IMR-90 (cell line): Measurements from ENCODE around the gene MEF2B. TPM values are rescaled to one million over a fixed set of nuclear protein-coding genes. Genes with fewer than 3 reads are reported as not detected.

Experiments used
- ATAC-seq: fragments of 200-7000 bp; cut with Tn5 transposase; 2 replicates; pipeline ENCODE4 v1.9.1; 2020; ENCODE audit warnings: low read depth, mild to moderate bottlenecking, moderate library complexity
- BruUV-seq: library from RNA; stranded (reverse); fragments of 400-500 nt; replicated peaks from 2 replicates; lab custom pipeline; 2021; lab: Mats Ljungman, UMichigan
- CTCF ChIA-PET: fragments of 300-600 bp; formaldehyde crosslinking; extraction: SDS; loops from one replicate; lab custom pipeline; 2021; ENCODE audit warnings: antibody characterized with exemption; lab: Yijun Ruan, JAX
- POLR2A ChIA-PET: fragments of 300-600 bp; sonication (Branson Sonifier 250); formaldehyde crosslinking; loops from one replicate; lab custom pipeline; 2022; ENCODE audit warnings: antibody characterized with exemption; ENCODE audit not compliant: unreplicated experiment; lab: Charles Lee
- DNase-seq: peaks from one replicate; pipeline ENCODE4 v3.0.0; 2013
- H2AFZ ChIP-seq: replicated peaks from 2 replicates; pipeline ENCODE3; 2013; ENCODE audit warnings: low read length, mild to moderate bottlenecking; ENCODE audit not compliant: poor library complexity
- H2AK5ac ChIP-seq: 2 replicates; pipeline ENCODE4 v1.6.1; 2013; ENCODE audit warnings: low read depth, low read length, inconsistent platforms
- H2AK9ac ChIP-seq: replicated peaks from 2 replicates; pipeline ENCODE3; 2013; ENCODE audit warnings: mild to moderate bottlenecking, low read depth, low read length, moderate library complexity; ENCODE audit not compliant: poor library complexity
- H2BK120ac ChIP-seq: 2 replicates; pipeline ENCODE4 v1.6.1; 2013; ENCODE audit warnings: low read depth, low read length, inconsistent platforms
- H2BK15ac ChIP-seq: 3 replicates; pipeline ENCODE4 v1.6.1; 2013; ENCODE audit warnings: low read depth, low read length, inconsistent platforms
- H2BK20ac ChIP-seq: 2 replicates; pipeline ENCODE4 v1.6.1; 2013; ENCODE audit warnings: low read depth, mild to moderate bottlenecking, inconsistent platforms, low read length, moderate library complexity
- H2BK5ac ChIP-seq: 2 replicates; pipeline ENCODE4 v1.6.1; 2013; ENCODE audit warnings: mild to moderate bottlenecking, low read depth, low read length, inconsistent platforms; ENCODE audit not compliant: poor library complexity, severe bottlenecking
- H3K14ac ChIP-seq: replicated peaks from 2 replicates; pipeline ENCODE4 v1.6.1; 2013; ENCODE audit warnings: low read depth, low read length, inconsistent platforms
- H3K18ac ChIP-seq: 2 replicates; pipeline ENCODE4 v1.6.1; 2013; ENCODE audit warnings: low read depth, low read length, control low read depth
- H3K23ac ChIP-seq: 2 replicates; pipeline ENCODE4 v1.6.1; 2013; ENCODE audit warnings: low read depth, low read length, inconsistent platforms
- H3K27ac ChIP-seq: 2 replicates; pipeline ENCODE4 v1.5.1; 2013; ENCODE audit warnings: mild to moderate bottlenecking, control low read depth, low read length; ENCODE audit not compliant: insufficient read depth
- H3K27me3 ChIP-seq: 2 replicates; pipeline ENCODE4 v1.6.1; 2013; ENCODE audit warnings: low read length; ENCODE audit not compliant: control insufficient read depth, insufficient read depth
- H3K36me3 ChIP-seq: 2 replicates; pipeline ENCODE4 v1.6.1; 2013; ENCODE audit warnings: low read length, mixed read lengths; ENCODE audit not compliant: control insufficient read depth, insufficient read depth
- H3K4ac ChIP-seq: 2 replicates; pipeline ENCODE4 v1.6.1; 2013; ENCODE audit warnings: low read depth, low read length, inconsistent platforms
- H3K4me1 ChIP-seq: 2 replicates; pipeline ENCODE4 v1.6.1; 2013; ENCODE audit warnings: low read length, mixed read lengths; ENCODE audit not compliant: control insufficient read depth, insufficient read depth
- H3K4me2 ChIP-seq: 2 replicates; pipeline ENCODE4 v1.6.1; 2013; ENCODE audit warnings: low read depth, mild to moderate bottlenecking, control low read depth, low read length, moderate library complexity
- H3K4me3 ChIP-seq: 2 replicates; pipeline ENCODE4 v1.5.1; 2013; ENCODE audit warnings: low read depth, mild to moderate bottlenecking, control low read depth, low read length, moderate library complexity; ENCODE audit not compliant: insufficient read depth
- H3K56ac ChIP-seq: 2 replicates; pipeline ENCODE4 v1.6.1; 2013; ENCODE audit warnings: low read length, inconsistent platforms; ENCODE audit not compliant: insufficient read depth; ENCODE audit errors: extremely low read depth
- H3K79me1 ChIP-seq, 2 experiments: 2 replicates each; pipeline ENCODE4 v1.6.1; 2013; ENCODE audit warnings: low read length in 2 of 2, inconsistent platforms in 1 of 2, low read depth in 1 of 2
- H3K9ac ChIP-seq: 2 replicates; pipeline ENCODE4 v1.6.1; 2013; ENCODE audit warnings: low read depth, low read length, control low read depth
- H3K9me1 ChIP-seq: 2 replicates; pipeline ENCODE4 v1.6.1; 2013; ENCODE audit warnings: low read length, inconsistent platforms; ENCODE audit not compliant: insufficient read depth
- H3K9me3 ChIP-seq: 2 replicates; pipeline ENCODE4 v1.6.1; 2013; ENCODE audit warnings: low read length; ENCODE audit not compliant: control insufficient read depth, insufficient read depth
- H4K20me1 ChIP-seq: 2 replicates; pipeline ENCODE4 v1.6.1; 2013; ENCODE audit warnings: low read length, inconsistent platforms; ENCODE audit not compliant: insufficient read depth
- H4K5ac ChIP-seq: 2 replicates; pipeline ENCODE4 v1.6.1; 2013; ENCODE audit warnings: mild to moderate bottlenecking, low read depth, low read length, control low read depth
- H4K8ac ChIP-seq, 2 experiments: 2 replicates each; pipeline ENCODE4 v1.6.1; 2013; ENCODE audit warnings: low read depth in 2 of 2, low read length in 2 of 2, control low read depth in 1 of 2, inconsistent platforms in 1 of 2
- H4K91ac ChIP-seq: 2 replicates; pipeline ENCODE4 v1.6.1; 2013; ENCODE audit warnings: low read depth, low read length, inconsistent platforms; ENCODE audit not compliant: insufficient read depth
- BHLHE40 ChIP-seq: fragments of 150-350 bp; IDR thresholded peaks from 2 replicates; pipeline ENCODE4 v1.6.1; 2016; ENCODE audit warnings: mild to moderate bottlenecking, low read depth, low read length
- CEBPB ChIP-seq: IDR thresholded peaks from 2 replicates; pipeline ENCODE4 v1.6.1; 2012; ENCODE audit warnings: low read depth, low read length, improper control_type of control experiment
- CHD1 ChIP-seq: IDR thresholded peaks from 2 replicates; pipeline ENCODE4 v1.6.1; 2012; ENCODE audit warnings: low read depth, low read length, improper control_type of control experiment
- FOS ChIP-seq: fragments of 150-350 bp; IDR thresholded peaks from 2 replicates; pipeline ENCODE4 v1.6.1; 2016; ENCODE audit warnings: low read depth, low read length
- MAZ ChIP-seq: IDR thresholded peaks from 2 replicates; pipeline ENCODE4 v1.6.1; 2012; ENCODE audit warnings: low read depth, mild to moderate bottlenecking, low read length, improper control_type of control experiment, moderate library complexity, borderline replicate concordance
- MXI1 ChIP-seq: IDR thresholded peaks from 2 replicates; pipeline ENCODE4 v1.6.1; 2012; ENCODE audit warnings: low read depth, mild to moderate bottlenecking, low read length, moderate library complexity, borderline replicate concordance
- RAD21 ChIP-seq: IDR thresholded peaks from 2 replicates; pipeline ENCODE4 v1.6.1; 2012; ENCODE audit warnings: low read length, improper control_type of control experiment
- RCOR1 ChIP-seq: IDR thresholded peaks from 2 replicates; pipeline ENCODE4 v1.6.1; 2012; ENCODE audit warnings: mild to moderate bottlenecking, low read length, improper control_type of control experiment; ENCODE audit not compliant: insufficient replicate concordance
- RFX5 ChIP-seq: IDR thresholded peaks from 2 replicates; pipeline ENCODE4 v1.8.0; 2012; ENCODE audit warnings: low read depth, mild to moderate bottlenecking, low read length, moderate library complexity
- SMC3 ChIP-seq: fragments of 150-350 bp; IDR thresholded peaks from 2 replicates; pipeline ENCODE4 v1.6.1; 2016; ENCODE audit warnings: low read depth, mild to moderate bottlenecking, antibody characterized with exemption, low read length, moderate library complexity
- WGBS, 2 experiments: methylation state at CpG; one replicate each; pipeline versions ENCODE4 v1.1.5 to v1.1.7; 2013; ENCODE audit warnings: missing lambda C conversion rate in 2 of 2; ENCODE audit not compliant: insufficient read length in 1 of 2; ENCODE audit errors: extremely low coverage in 2 of 2; 5-methylcytosine and 5-hydroxymethylcytosine counted together
- dilution Hi-C: fragments of 300-500 bp; cut with HindIII; formaldehyde crosslinking; loops from one replicate; pipeline ENCODE4 v1.14.3; 2018; ENCODE audit warnings: low sequenced_read_pairs; ENCODE audit not compliant: unreplicated experiment
- in situ Hi-C: fragments of 300-500 bp; cut with MboI; formaldehyde crosslinking; loops from 3 replicates; pipeline ENCODE4 v1.14.3; 2019; ENCODE audit warnings: low sequenced_read_pairs, inconsistent platforms, mixed read lengths
- intact Hi-C: fragments of 100-400 bp; cut with micrococcal nuclease; formaldehyde crosslinking; loops from 2 replicates; pipeline ENCODE4 v1.10.0; 2022
- polyA plus RNA-seq, 3 experiments: library from polyadenylated mRNA; depleted of rRNA; stranded (reverse); fragments of >200 nt; gene quantifications; 2 replicates each; pipeline ENCODE4 v1.2.3, GENCODE V29; 2012; ENCODE audit warnings: low replicate concordance in 1 of 3
- total RNA-seq: library from RNA; depleted of rRNA; stranded (reverse); fragments of >200 nt; gene quantifications from 2 replicates; pipeline ENCODE4 v1.2.3, GENCODE V29; 2012
- TF ChIP-seq, protein P1 (sequence below): fragments of 150-350 bp; IDR thresholded peaks from 2 replicates; pipeline ENCODE4 v1.6.1; 2017; ENCODE audit warnings: mild to moderate bottlenecking, antibody characterized with exemption, low read length, low read depth
- TF ChIP-seq, protein P2 (sequence below): fragments of 150-350 bp; IDR thresholded peaks from 2 replicates; pipeline ENCODE4 v1.6.1; 2016; ENCODE audit warnings: low read depth, mild to moderate bottlenecking, low read length, moderate library complexity, borderline replicate concordance
- TF ChIP-seq, protein P3 (sequence below): conservative IDR thresholded peaks from 2 replicates; pipeline ENCODE4 v1.5.1; 2012; ENCODE audit warnings: mild to moderate bottlenecking, low read depth, low read length, improper control_type of control experiment

Gene MEF2B
- total and polyA plus RNA-seq, 2 of the 4 experiments (the other 2 are of a cell fraction): 0.18 to 0.94 TPM

DNA sequence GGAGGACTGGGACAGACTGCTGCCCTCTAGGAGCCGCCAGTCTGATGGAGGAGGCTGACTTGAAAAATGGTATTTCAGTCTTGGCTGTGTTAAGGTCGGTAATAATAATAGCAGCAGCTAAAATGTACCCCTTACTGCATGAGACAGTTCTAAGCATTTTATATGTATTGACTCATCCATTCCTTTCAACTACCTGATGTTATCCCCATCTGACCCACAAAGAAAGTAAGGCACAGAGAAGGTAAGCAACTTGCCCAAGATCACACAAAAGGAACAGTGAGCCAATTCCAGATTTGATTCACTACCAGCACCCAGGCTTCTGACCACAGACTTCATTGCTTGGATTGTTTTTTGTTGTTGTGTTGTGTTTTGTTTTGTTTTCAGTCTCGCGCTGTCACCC, 45.7 kb upstream of the MEF2B start:
- no peak overlapping the region for H2AFZ ChIP-seq
- no peaks in the 10 kb centered on the region for H3K4me1 ChIP-seq
- DNase-seq (no peak), ATAC-seq (no peak)
- dilution Hi-C loops (no loop called here), intact Hi-C loops (no loop called here), in situ Hi-C loops (no loop called here)
- H4K8ac ChIP-seq: no peak overlapping the region
- H4K20me1 ChIP-seq: peaks cover 6% of the 10 kb centered on the region; the same call in 1 of the 2 replicates
- 0 out of 2 replicates have a peak, but pooled peaks cover 2% of the 10 kb centered on the region for H3K9me1 ChIP-seq
- H2AK9ac ChIP-seq: no peak overlapping the region
- H3K23ac ChIP-seq: no peak overlapping the region
- no peak overlapping the region for H2AK5ac ChIP-seq
- no peak overlapping the region for H3K14ac ChIP-seq
- no peaks in the 10 kb centered on the region for H3K36me3 ChIP-seq
- no peak for TF ChIP-seq BHLHE40
- TF ChIP-seq CHD1: no peak
- no peak for TF ChIP-seq MXI1
- TF ChIP-seq, protein P1, sequence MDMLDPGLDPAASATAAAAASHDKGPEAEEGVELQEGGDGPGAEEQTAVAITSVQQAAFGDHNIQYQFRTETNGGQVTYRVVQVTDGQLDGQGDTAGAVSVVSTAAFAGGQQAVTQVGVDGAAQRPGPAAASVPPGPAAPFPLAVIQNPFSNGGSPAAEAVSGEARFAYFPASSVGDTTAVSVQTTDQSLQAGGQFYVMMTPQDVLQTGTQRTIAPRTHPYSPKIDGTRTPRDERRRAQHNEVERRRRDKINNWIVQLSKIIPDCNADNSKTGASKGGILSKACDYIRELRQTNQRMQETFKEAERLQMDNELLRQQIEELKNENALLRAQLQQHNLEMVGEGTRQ: no peak
- TF ChIP-seq MAZ: no peak
- no peak for TF ChIP-seq FOS
- no peak for TF ChIP-seq RFX5
- TF ChIP-seq CEBPB: no peak
- no peak for TF ChIP-seq RAD21
- TF ChIP-seq, protein P2, sequence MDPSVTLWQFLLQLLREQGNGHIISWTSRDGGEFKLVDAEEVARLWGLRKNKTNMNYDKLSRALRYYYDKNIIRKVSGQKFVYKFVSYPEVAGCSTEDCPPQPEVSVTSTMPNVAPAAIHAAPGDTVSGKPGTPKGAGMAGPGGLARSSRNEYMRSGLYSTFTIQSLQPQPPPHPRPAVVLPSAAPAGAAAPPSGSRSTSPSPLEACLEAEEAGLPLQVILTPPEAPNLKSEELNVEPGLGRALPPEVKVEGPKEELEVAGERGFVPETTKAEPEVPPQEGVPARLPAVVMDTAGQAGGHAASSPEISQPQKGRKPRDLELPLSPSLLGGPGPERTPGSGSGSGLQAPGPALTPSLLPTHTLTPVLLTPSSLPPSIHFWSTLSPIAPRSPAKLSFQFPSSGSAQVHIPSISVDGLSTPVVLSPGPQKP: no peak
- TF ChIP-seq, protein P3, sequence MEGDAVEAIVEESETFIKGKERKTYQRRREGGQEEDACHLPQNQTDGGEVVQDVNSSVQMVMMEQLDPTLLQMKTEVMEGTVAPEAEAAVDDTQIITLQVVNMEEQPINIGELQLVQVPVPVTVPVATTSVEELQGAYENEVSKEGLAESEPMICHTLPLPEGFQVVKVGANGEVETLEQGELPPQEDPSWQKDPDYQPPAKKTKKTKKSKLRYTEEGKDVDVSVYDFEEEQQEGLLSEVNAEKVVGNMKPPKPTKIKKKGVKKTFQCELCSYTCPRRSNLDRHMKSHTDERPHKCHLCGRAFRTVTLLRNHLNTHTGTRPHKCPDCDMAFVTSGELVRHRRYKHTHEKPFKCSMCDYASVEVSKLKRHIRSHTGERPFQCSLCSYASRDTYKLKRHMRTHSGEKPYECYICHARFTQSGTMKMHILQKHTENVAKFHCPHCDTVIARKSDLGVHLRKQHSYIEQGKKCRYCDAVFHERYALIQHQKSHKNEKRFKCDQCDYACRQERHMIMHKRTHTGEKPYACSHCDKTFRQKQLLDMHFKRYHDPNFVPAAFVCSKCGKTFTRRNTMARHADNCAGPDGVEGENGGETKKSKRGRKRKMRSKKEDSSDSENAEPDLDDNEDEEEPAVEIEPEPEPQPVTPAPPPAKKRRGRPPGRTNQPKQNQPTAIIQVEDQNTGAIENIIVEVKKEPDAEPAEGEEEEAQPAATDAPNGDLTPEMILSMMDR: no peak
- TF ChIP-seq SMC3: no peak
- TF ChIP-seq RCOR1: no peak
- ChIA-PET CTCF (interaction anchor here (1.3 kb wide), 1 partner anchor 9 kb away, joined by 3 read pairs; no protein-coding TSS in a partner anchor), POLR2A (no interaction called here)
- H2BK15ac ChIP-seq: no peak overlapping the region
- no CpG with 5 or more reads among the region's 4 CpGs for WGBS, 2 experiments
- no peak overlapping the region for H4K91ac ChIP-seq
- H3K9me3 ChIP-seq: no peaks in the 10 kb centered on the region
- BruUV-seq: no TSS peak
- no peak overlapping the region for H4K5ac ChIP-seq
- no peak overlapping the region for H3K4ac ChIP-seq
- H3K27ac ChIP-seq: no peak overlapping the region
- H3K4me2 ChIP-seq: no peak overlapping the region
- H2BK5ac ChIP-seq: no peak overlapping the region
- H2BK120ac ChIP-seq: no peak overlapping the region
- no peak overlapping the region for H3K56ac ChIP-seq
- H3K18ac ChIP-seq: no peak overlapping the region
- no peak overlapping the region for H2BK20ac ChIP-seq
- peaks cover 29% of the 10 kb centered on the region for H3K27me3 ChIP-seq
- H3K9ac ChIP-seq: no peak overlapping the region
- no peaks in the 10 kb centered on the region for H3K79me1 ChIP-seq
- H3K4me3 ChIP-seq: no peak overlapping the region
